Measurements from ENCODE around the gene ORC5.
"Not testable (repeated sequence)": the region's sequence is repeated elsewhere in the genome, so short reads cannot be mapped to it uniquely, and the experiment has no call there.

ORC5 gene

GRCh38 chr7:104192434-104192833 lies 15.4 kb downstream of the ORC5 start:
- no peak for DNase-seq (ENCODE audit: low read depth in 3 of 3)

GRCh38 chr7:104185346-104185745 lies 22.5 kb downstream of the ORC5 start:
- no peak for DNase-seq (ENCODE audit: low read depth in 3 of 3)

- DNase-seq (ENCODE audit: low read depth in 3 of 3): no peak
These were observed 28.6 kb downstream of the ORC5 start for GRCh38 chr7:104179178-104179577.

GRCh38 chr7:104177565-104178083 lies 30.2 kb downstream of the ORC5 start:
- DNase-seq (ENCODE audit: low read depth in 3 of 3): not testable (repeated sequence)

- DNase-seq (ENCODE audit: low read depth in 3 of 3): no peak
These were observed 31.5 kb downstream of the ORC5 start for GRCh38 chr7:104176332-104176731.

GRCh38 chr7:104175361-104175984 lies 32.3 kb downstream of the ORC5 start:
- no peak for DNase-seq (ENCODE audit: low read depth in 3 of 3)

- DNase-seq (ENCODE audit: low read depth in 3 of 3): no peak
These were observed 33.0 kb downstream of the ORC5 start for GRCh38 chr7:104174798-104175197.

GRCh38 chr7:104162081-104162480 lies 45.7 kb downstream of the ORC5 start:
- DNase-seq (ENCODE audit: low read depth in 3 of 3): no peak

GRCh38 chr7:104161244-104161643 lies 46.6 kb downstream of the ORC5 start:
- DNase-seq (ENCODE audit: low read depth in 3 of 3): no peak

GRCh38 chr7:104160375-104160774 lies 47.4 kb downstream of the ORC5 start:
- no peak for DNase-seq (ENCODE audit: low read depth in 3 of 3)

- no peak for DNase-seq (ENCODE audit: low read depth in 3 of 3)
These were observed 51.0 kb downstream of the ORC5 start for GRCh38 chr7:104156842-104157277.

GRCh38 chr7:104153287-104153686 lies 54.5 kb downstream of the ORC5 start:
- no peak for DNase-seq (ENCODE audit: low read depth in 3 of 3)

GRCh38 chr7:104152468-104152867 lies 55.3 kb downstream of the ORC5 start:
- DNase-seq (ENCODE audit: low read depth in 3 of 3): no peak

- DNase-seq (ENCODE audit: low read depth in 3 of 3): no peak
These were observed 57.3 kb downstream of the ORC5 start for GRCh38 chr7:104150470-104150869.

- DNase-seq (ENCODE audit: low read depth in 3 of 3): no peak
These were observed 58.0 kb downstream of the ORC5 start for GRCh38 chr7:104149822-104150221.

- no peak for DNase-seq (ENCODE audit: low read depth in 3 of 3)
These were observed 65.7 kb downstream of the ORC5 start for GRCh38 chr7:104142147-104142546.

GRCh38 chr7:104137971-104138370 lies 69.8 kb downstream of the ORC5 start:
- no peak for DNase-seq (ENCODE audit: low read depth in 3 of 3)

- DNase-seq (ENCODE audit: low read depth in 3 of 3): no peak
These were observed 70.3 kb downstream of the ORC5 start for GRCh38 chr7:104137511-104137910.

GRCh38 chr7:104136981-104137380 lies 70.8 kb downstream of the ORC5 start:
- DNase-seq (ENCODE audit: low read depth in 3 of 3): no peak

- no peak for DNase-seq (ENCODE audit: low read depth in 3 of 3)
These were observed 71.3 kb downstream of the ORC5 start for GRCh38 chr7:104136561-104136960.

- no peak for DNase-seq (ENCODE audit: low read depth in 3 of 3)
These were observed 71.9 kb downstream of the ORC5 start for GRCh38 chr7:104135760-104136558.

- no peak for DNase-seq (ENCODE audit: low read depth in 3 of 3)
These were observed 74.6 kb downstream of the ORC5 start for GRCh38 chr7:104133238-104133637.

GRCh38 chr7:104130726-104131125 lies 77.1 kb downstream of the ORC5 start:
- no peak for DNase-seq (ENCODE audit: low read depth in 3 of 3)
